Left ventricle myocardium inferior (tissue), 1 donor: ENCODE measurements around the gene TEKT5. TPM values are rescaled to one million over a fixed set of nuclear protein-coding genes. Genes with fewer than 3 reads are reported as not detected.
"Not testable (repeated sequence)": the region's sequence is repeated elsewhere in the genome, so short reads cannot be mapped to it uniquely, and the experiment has no call there.

Source experiments
- DNase-seq: peaks from one replicate; pipeline ENCODE4 v3.0.0-alpha.2; 2020
- H3K27ac ChIP-seq: fragments of 200-600 bp; replicated peaks from 2 replicates; pipeline ENCODE4 v1.8.0; 2021
- H3K27me3 ChIP-seq: fragments of 200-600 bp; 2 replicates; pipeline ENCODE4 v1.8.0; 2021; ENCODE audit warnings: low read depth
- H3K36me3 ChIP-seq: fragments of 200-600 bp; 2 replicates; pipeline ENCODE4 v1.8.0; 2021
- H3K4me1 ChIP-seq: fragments of 200-600 bp; 2 replicates; pipeline ENCODE4 v1.8.0; 2021
- H3K4me3 ChIP-seq: fragments of 200-600 bp; 2 replicates; pipeline ENCODE4 v1.8.0; 2021; ENCODE audit warnings: mild to moderate bottlenecking, moderate library complexity
- H3K9me3 ChIP-seq: fragments of 200-600 bp; replicated peaks from 2 replicates; pipeline ENCODE4 v1.8.0; 2021
- CTCF ChIP-seq: fragments of 200-600 bp; IDR thresholded peaks from 2 replicates; pipeline ENCODE4 v1.8.0; 2021; ENCODE audit warnings: antibody characterized with exemption, mild to moderate bottlenecking, borderline replicate concordance
- intact Hi-C: fragments of 100-400 bp; cut with micrococcal nuclease; formaldehyde crosslinking; loops from one replicate; pipeline ENCODE4 v1.11.0; 2022
- total RNA-seq: library from RNA; stranded (reverse); fragmentation: NEBNext Ultra II Directional; extraction: Animal tissue kit (Norgen Biotek cat#: 25700); gene quantifications from one replicate; pipeline ENCODE4 v1.2.1, GENCODE V29; 2021
- donor health status: DM: no; HTN: yes; CAD: no; lungs with severe emphysema.

TEKT5 gene
- total RNA-seq, 1 donor from 2014 or later, result not detected

GRCh38 chr16:10640934-10641333 is 53.8 kb downstream of the TEKT5 start:
- Histone ChIP-seq H3K27me3 (no peaks in the 10 kb centered on the region), H3K4me1 (peaks cover 7% of the 10 kb centered on the region), H3K4me3 (no peak overlapping the region), H3K9me3 (peaks cover 6% of the 10 kb centered on the region), H3K36me3 (no peaks in the 10 kb centered on the region), H3K27ac (no peak overlapping the region)
- intact Hi-C loops, result no loop called here
- no peak for DNase-seq
- TF ChIP-seq CTCF, result no peak

- Histone ChIP-seq H3K9me3 (peaks cover 11% of the 10 kb centered on the region), H3K27me3 (no peaks in the 10 kb centered on the region), H3K4me1 (peaks cover 7% of the 10 kb centered on the region), H3K36me3 (no peaks in the 10 kb centered on the region), H3K4me3 (no peak overlapping the region), H3K27ac (no peak overlapping the region)
- DNase-seq, result no peak
- TF ChIP-seq CTCF, result no peak
- intact Hi-C loops, result no loop called here
These were observed 56.6 kb downstream of the TEKT5 start for GRCh38 chr16:10638101-10638500.

GRCh38 chr16:10637337-10638037 is 57.2 kb downstream of the TEKT5 start:
- Histone ChIP-seq H3K27me3 (no peaks in the 10 kb centered on the region), H3K4me1 (peaks cover 7% of the 10 kb centered on the region), H3K27ac (no peak overlapping the region), H3K4me3 (no peak overlapping the region), H3K36me3 (no peaks in the 10 kb centered on the region), H3K9me3 (peaks cover 11% of the 10 kb centered on the region)
- DNase-seq, result no peak
- intact Hi-C loops, result no loop called here
- no peak for TF ChIP-seq CTCF

GRCh38 chr16:10635365-10636021 is 59.2 kb downstream of the TEKT5 start:
- no peak for DNase-seq
- Histone ChIP-seq H3K4me3 (no peak overlapping the region), H3K4me1 (no peaks in the 10 kb centered on the region), H3K36me3 (no peaks in the 10 kb centered on the region), H3K27ac (no peak overlapping the region), H3K27me3 (no peaks in the 10 kb centered on the region), H3K9me3 (peaks cover 4% of the 10 kb centered on the region)
- TF ChIP-seq CTCF, result no peak
- intact Hi-C loops, result no loop called here

GRCh38 chr16:10633429-10633828 is 61.3 kb downstream of the TEKT5 start:
- H3K9me3 ChIP-seq, H3K36me3 ChIP-seq, H3K27me3 ChIP-seq, H3K27ac ChIP-seq, intact Hi-C loops, H3K4me1 ChIP-seq, H3K4me3 ChIP-seq, DNase-seq: not testable (repeated sequence)

- H3K4me1 ChIP-seq, result no peaks in the 10 kb centered on the region
- H3K36me3 ChIP-seq, result no peaks in the 10 kb centered on the region
- peaks cover 4% of the 10 kb centered on the region for H3K9me3 ChIP-seq
- intact Hi-C loops, result no loop called here
- no peak for DNase-seq
- H3K27me3 ChIP-seq, result no peaks in the 10 kb centered on the region
- TF ChIP-seq CTCF, result no peak
- H3K4me3 ChIP-seq, result no peak overlapping the region
- H3K27ac ChIP-seq, result no peak overlapping the region
These were observed 62.8 kb downstream of the TEKT5 start for GRCh38 chr16:10631886-10632285.
